Esophagus squamous epithelium (tissue), 4 donors: Measurements from ENCODE around the gene RIT2.

Experiments
- POLR2A ChIP-seq, 4 donors: fragments of 450-650 bp; IDR thresholded peaks; one replicate each; pipeline ENCODE4 v1.6.1; 2017; ENCODE audit warnings: antibody characterized with exemption in 4 of 4, mild to moderate bottlenecking in 4 of 4, moderate library complexity in 3 of 4
- TF ChIP-seq, protein P1 (sequence below), 6 experiments: fragments of 450-650 bp in 4 of 6; fragments of 200-600 bp in 2 of 6; sonication (generic) in 2 of 6; IDR thresholded peaks; one replicate each; pipeline ENCODE4 v1.5.1; 2016 to 2019; ENCODE audit warnings: antibody characterized with exemption in 6 of 6, mild to moderate bottlenecking in 4 of 6, moderate library complexity in 4 of 6

- TF ChIP-seq POLR2A (IDR thresholded peaks at IDR 0.05) = no peak
- TF ChIP-seq, protein P1, sequence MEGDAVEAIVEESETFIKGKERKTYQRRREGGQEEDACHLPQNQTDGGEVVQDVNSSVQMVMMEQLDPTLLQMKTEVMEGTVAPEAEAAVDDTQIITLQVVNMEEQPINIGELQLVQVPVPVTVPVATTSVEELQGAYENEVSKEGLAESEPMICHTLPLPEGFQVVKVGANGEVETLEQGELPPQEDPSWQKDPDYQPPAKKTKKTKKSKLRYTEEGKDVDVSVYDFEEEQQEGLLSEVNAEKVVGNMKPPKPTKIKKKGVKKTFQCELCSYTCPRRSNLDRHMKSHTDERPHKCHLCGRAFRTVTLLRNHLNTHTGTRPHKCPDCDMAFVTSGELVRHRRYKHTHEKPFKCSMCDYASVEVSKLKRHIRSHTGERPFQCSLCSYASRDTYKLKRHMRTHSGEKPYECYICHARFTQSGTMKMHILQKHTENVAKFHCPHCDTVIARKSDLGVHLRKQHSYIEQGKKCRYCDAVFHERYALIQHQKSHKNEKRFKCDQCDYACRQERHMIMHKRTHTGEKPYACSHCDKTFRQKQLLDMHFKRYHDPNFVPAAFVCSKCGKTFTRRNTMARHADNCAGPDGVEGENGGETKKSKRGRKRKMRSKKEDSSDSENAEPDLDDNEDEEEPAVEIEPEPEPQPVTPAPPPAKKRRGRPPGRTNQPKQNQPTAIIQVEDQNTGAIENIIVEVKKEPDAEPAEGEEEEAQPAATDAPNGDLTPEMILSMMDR (IDR thresholded peaks at IDR 0.05) = no peak
Measured at GRCh38 chr18:42742474-42742873, 373.0 kb downstream of the RIT2 start.
